HEK293T (cell line): Measurements from ENCODE around the gene ZNF396.
A peak's percentile ranks its signal among the peaks of the same experiment; 100 is the strongest.

Experiments
- CTCF ChIA-PET: fragments of 350-600 bp; formaldehyde crosslinking; extraction: SDS; loops from one replicate; lab custom pipeline; 2021; ENCODE audit warnings: antibody characterized with exemption, inconsistent platforms; lab: Yijun Ruan, JAX
- POLR2A ChIA-PET: fragments of 350-600 bp; formaldehyde crosslinking; extraction: SDS; loops from one replicate; lab custom pipeline; 2020; ENCODE audit warnings: antibody characterized with exemption, inconsistent platforms; lab: Yijun Ruan, JAX
- DNase-seq: peaks from one replicate; pipeline ENCODE4 v3.0.0; 2012; ENCODE audit warnings: mixed read lengths; ENCODE audit errors: extremely low spot score
- ARNT ChIP-seq: fragments of 450-650 bp; IDR thresholded peaks from 2 replicates; pipeline ENCODE4 v1.6.1; 2017; ENCODE audit warnings: mild to moderate bottlenecking
- BHLHE40 ChIP-seq: fragments of 450-650 bp; IDR thresholded peaks from 2 replicates; pipeline ENCODE4 v1.6.1; 2016; ENCODE audit warnings: mild to moderate bottlenecking, moderate library complexity, borderline replicate concordance
- CTBP1 ChIP-seq: fragments of 450-650 bp; IDR thresholded peaks from 2 replicates; pipeline ENCODE4 v1.6.1; 2016; ENCODE audit warnings: borderline replicate concordance
- ELF4 ChIP-seq: fragments of 450-650 bp; IDR thresholded peaks from 2 replicates; pipeline ENCODE4 v1.6.1; 2017; ENCODE audit warnings: antibody characterized with exemption
- FOXA1 ChIP-seq: fragments of 450-650 bp; IDR thresholded peaks from 2 replicates; pipeline ENCODE4 v1.6.1; 2016; ENCODE audit warnings: mild to moderate bottlenecking
- FOXK2 ChIP-seq: fragments of 450-650 bp; IDR thresholded peaks from 2 replicates; pipeline ENCODE4 v1.6.1; 2016; ENCODE audit warnings: mild to moderate bottlenecking
- FOXM1 ChIP-seq: fragments of 450-650 bp; IDR thresholded peaks from 2 replicates; pipeline ENCODE4 v1.6.1; 2017; ENCODE audit warnings: mild to moderate bottlenecking, borderline replicate concordance
- HDGF ChIP-seq: fragments of 450-650 bp; IDR thresholded peaks from 2 replicates; pipeline ENCODE4 v1.6.1; 2017; ENCODE audit warnings: antibody characterized with exemption, borderline replicate concordance
- L3MBTL2 ChIP-seq: fragments of 450-650 bp; conservative IDR thresholded peaks from 2 replicates; pipeline ENCODE4 v1.6.1; 2016; ENCODE audit warnings: mild to moderate bottlenecking
- LEF1 ChIP-seq: fragments of 450-650 bp; IDR thresholded peaks from 2 replicates; pipeline ENCODE4 v1.6.1; 2017; ENCODE audit warnings: mild to moderate bottlenecking, borderline replicate concordance
- NFRKB ChIP-seq: fragments of 450-650 bp; IDR thresholded peaks from 2 replicates; pipeline ENCODE4 v1.6.1; 2016; ENCODE audit warnings: mild to moderate bottlenecking, moderate library complexity
- SP1 ChIP-seq: fragments of 450-650 bp; IDR thresholded peaks from 2 replicates; pipeline ENCODE4 v1.6.1; 2017
- SUZ12 ChIP-seq: fragments of 450-650 bp; IDR thresholded peaks from 2 replicates; pipeline ENCODE4 v1.6.1; 2016; ENCODE audit warnings: mild to moderate bottlenecking
- TARDBP ChIP-seq: fragments of 450-650 bp; IDR thresholded peaks from 2 replicates; pipeline ENCODE4 v1.6.1; 2016
- ZNF384 ChIP-seq: fragments of 450-650 bp; IDR thresholded peaks from 2 replicates; pipeline ENCODE4 v1.6.1; 2016
- TF ChIP-seq, protein P1 (sequence below): fragments of 450-650 bp; IDR thresholded peaks from 2 replicates; pipeline ENCODE4 v1.6.1; 2016

Gene ZNF396

DNA sequence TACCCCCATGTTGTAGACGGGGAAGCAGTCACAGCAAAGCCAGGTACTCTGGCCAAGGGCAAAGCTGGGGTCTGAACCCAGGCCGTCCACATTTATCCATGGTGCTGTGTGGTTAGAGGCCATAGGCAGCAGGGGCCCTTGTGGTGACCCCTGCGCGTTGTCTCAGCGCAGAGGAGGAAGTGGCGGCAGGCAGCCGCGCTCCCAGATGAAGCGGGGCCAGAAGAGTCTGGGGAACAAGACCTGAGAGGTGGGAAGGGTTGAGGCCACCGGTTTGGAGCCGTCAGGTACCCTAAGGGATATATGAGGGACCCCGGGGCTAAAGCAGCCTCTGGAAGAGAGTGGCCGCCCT, 770 bp downstream of the ZNF396 start:
- POLR2A ChIA-PET, result no interaction called here
- CTCF ChIA-PET, result interaction anchor here (1.5 kb wide), 1 partner anchor 21 kb away, joined by 3 read pairs; no protein-coding TSS in a partner anchor
- no peak for DNase-seq
- no peak for TF ChIP-seq SP1
- 0 out of 2 replicates have a peak, but pooled peaks have one; percentile 5 for TF ChIP-seq L3MBTL2
- TF ChIP-seq TARDBP, result no peak
- TF ChIP-seq BHLHE40, result no peak
- TF ChIP-seq ZNF384, result no peak

DNA sequence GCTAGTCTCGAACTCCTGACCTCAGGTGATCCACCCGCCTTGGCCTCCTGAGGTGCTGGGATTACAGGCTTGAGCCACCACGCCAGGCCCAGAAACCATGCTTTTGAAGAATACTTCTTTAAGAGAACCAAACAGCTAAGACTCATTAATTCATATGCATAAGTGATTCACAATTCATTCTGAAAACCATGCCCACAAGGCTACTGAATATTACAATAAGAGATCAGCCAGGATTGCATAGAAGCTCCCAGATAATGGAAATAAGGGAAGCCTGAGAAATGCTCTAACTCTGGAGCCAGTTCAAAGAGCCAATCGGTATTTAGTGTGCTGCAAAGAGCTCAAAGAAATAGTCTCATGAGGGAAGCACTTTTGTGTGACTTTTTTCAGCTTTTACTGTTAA, 2.4 kb downstream of the ZNF396 start:
- DNase-seq, result no peak
- CTCF ChIA-PET, result no interaction called here
- no peak for TF ChIP-seq HDGF
- TF ChIP-seq TARDBP, result no peak
- TF ChIP-seq NFRKB, result no peak
- TF ChIP-seq FOXK2, result no peak
- no peak for TF ChIP-seq SP1
- TF ChIP-seq LEF1, result no peak
- no peak for TF ChIP-seq ZNF384

DNA sequence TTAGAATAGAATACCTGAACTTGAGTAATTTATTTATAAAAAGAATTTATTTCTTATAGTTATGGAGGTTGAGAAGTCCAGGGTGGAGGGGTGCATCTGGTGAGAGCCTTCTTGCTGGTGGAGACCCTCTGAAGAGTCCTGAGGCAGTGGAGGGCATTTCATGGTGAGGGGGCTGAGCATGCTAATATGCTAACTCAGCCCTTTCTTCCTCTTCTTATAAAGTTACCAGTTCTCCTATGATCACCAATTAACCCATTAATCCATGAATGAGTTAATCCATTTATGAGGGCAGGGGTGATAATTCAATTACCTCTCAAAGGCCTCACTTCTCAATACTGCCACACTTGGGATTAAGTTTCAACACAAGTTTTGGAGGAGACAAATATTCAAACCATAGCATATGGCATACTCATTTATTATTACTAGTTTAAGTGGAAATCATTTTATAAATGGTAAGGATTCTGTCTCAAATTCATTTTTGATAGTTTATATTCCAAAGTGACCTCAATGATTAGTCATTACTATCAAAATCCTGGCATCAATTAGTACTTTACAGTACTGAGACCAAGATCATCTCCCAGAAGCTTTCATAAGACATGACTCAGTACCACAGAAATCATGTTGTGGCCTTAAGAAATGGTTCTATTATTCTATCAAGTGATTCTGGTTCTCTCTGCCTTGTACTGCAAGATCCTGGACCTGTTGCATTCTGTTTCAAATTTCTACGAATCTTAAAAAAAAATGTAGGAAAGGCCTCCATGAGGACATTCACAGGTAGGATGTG, 5.5 kb downstream of the ZNF396 start:
- CTCF ChIA-PET, result no interaction called here
- POLR2A ChIA-PET, result no interaction called here
- DNase-seq, result no peak
- TF ChIP-seq SUZ12 (no peak), LEF1 (no peak), NFRKB (no peak), L3MBTL2 (no peak), FOXK2 (no peak), TARDBP (no peak), CTBP1 (no peak), SP1 (no peak), HDGF (no peak), ELF4 (no peak), ZNF384 (no peak), FOXM1 (no peak), ARNT (no peak), FOXA1 (no peak), BHLHE40 (no peak)
- TF ChIP-seq, protein P1, sequence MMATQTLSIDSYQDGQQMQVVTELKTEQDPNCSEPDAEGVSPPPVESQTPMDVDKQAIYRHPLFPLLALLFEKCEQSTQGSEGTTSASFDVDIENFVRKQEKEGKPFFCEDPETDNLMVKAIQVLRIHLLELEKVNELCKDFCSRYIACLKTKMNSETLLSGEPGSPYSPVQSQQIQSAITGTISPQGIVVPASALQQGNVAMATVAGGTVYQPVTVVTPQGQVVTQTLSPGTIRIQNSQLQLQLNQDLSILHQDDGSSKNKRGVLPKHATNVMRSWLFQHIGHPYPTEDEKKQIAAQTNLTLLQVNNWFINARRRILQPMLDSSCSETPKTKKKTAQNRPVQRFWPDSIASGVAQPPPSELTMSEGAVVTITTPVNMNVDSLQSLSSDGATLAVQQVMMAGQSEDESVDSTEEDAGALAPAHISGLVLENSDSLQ, result no peak

More for the DNA sequence above, 2.4 kb downstream of the ZNF396 start:
- POLR2A ChIA-PET, result interaction anchor here (1.1 kb wide), 1 partner anchor 85 kb away, joined by 3 read pairs; the partner anchor contains the start of gene ZSCAN30

DNA sequence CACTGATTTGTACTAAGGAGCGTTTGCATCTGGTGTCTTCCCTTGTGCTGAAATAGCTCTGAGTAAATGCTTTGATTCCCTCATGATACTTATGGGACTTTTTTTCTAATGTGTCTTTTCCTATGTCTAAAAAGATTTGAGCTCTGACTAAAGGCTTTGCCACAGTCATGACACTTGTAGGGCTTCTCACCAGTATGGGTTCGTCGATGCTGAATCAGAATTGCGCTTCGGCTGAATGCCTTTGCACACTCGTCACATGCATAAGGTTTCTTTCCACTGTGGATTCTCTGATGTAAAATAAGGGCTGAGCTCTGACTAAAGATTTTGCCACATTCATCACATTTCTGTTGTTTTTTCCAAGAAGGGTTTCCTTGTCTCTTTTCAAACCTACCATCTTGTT, 8.0 kb downstream of the ZNF396 start:
- TF ChIP-seq HDGF (no peak), FOXA1 (no peak), FOXM1 (no peak), NFRKB (no peak), BHLHE40 (no peak), L3MBTL2 (no peak), FOXK2 (no peak), CTBP1 (no peak), ARNT (no peak), TARDBP (no peak), ELF4 (no peak), ZNF384 (no peak), LEF1 (no peak), SUZ12 (no peak), SP1 (no peak)
- TF ChIP-seq, protein P1, result no peak
- no peak for DNase-seq
- CTCF ChIA-PET, result interaction anchor here (1.0 to 1.2 kb wide), 3 partner anchors 14 to 137 kb away, joined by 3 to 6 read pairs (median 5); no protein-coding TSS in a partner anchor

DNA sequence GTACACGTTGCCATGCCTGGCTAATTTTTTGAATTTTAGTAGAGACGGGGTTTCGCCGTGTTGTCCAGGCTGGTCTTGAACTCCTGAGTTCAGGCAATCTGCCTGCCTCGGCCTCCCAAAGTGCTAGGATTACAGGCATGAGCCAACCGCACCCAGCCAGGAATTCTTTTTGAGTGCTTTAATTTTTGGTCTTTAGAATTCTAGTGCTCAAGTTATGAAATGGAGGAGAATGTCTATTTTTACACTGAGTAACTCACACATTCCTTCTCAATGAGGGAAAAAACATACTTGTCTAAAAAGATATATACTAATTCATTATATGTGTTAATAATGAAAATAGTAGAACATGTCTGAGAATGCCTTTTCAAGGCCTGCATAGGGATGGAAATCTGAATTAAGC, 8.5 kb downstream of the ZNF396 start:
- POLR2A ChIA-PET, result no interaction called here
- CTCF ChIA-PET, result interaction anchor here (1.0 to 1.2 kb wide), 3 partner anchors 13 to 137 kb away, joined by 3 to 6 read pairs (median 3); no protein-coding TSS in a partner anchor
- no peak for TF ChIP-seq ELF4
- no peak for TF ChIP-seq HDGF
- TF ChIP-seq ZNF384, result no peak
- TF ChIP-seq ARNT, result no peak
- TF ChIP-seq, protein P1, result no peak
- TF ChIP-seq FOXK2, result no peak
- no peak for TF ChIP-seq SUZ12
- no peak for TF ChIP-seq SP1
- TF ChIP-seq LEF1, result no peak
- no peak for TF ChIP-seq TARDBP
- TF ChIP-seq FOXM1, result no peak
- TF ChIP-seq L3MBTL2, result no peak
- TF ChIP-seq NFRKB, result no peak

More for the DNA sequence above, 8.0 kb downstream of the ZNF396 start:
- POLR2A ChIA-PET, result no interaction called here

DNA sequence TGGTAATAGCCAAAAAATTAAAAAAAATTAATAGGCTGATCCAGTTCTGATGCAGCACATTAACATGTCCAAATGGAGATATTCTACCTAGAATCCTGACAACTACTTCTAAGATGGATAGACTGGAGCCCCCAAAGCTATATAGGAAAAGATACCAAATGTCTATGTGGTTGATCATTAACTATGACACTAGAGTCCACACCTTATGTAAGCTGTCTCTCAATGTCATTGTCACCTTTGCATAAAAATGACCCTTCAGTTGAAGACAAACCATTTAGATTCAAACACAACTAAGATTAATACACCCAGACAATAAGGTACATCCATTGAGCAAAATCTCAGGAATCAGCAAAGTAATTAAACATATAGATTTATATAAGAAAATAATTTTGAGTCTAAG, 14.6 kb downstream of the ZNF396 start:
- ChIA-PET POLR2A (no interaction called here), CTCF (no interaction called here)
- no peak for DNase-seq
- TF ChIP-seq ARNT, result no peak
- TF ChIP-seq LEF1, result no peak
- TF ChIP-seq FOXA1, result no peak
- TF ChIP-seq ELF4, result no peak
- TF ChIP-seq BHLHE40, result no peak
- TF ChIP-seq, protein P1, result no peak
- TF ChIP-seq SUZ12, result no peak
- no peak for TF ChIP-seq NFRKB
- no peak for TF ChIP-seq HDGF
- no peak for TF ChIP-seq ZNF384
- no peak for TF ChIP-seq SP1
- no peak for TF ChIP-seq FOXM1
- no peak for TF ChIP-seq CTBP1
- no peak for TF ChIP-seq TARDBP
- no peak for TF ChIP-seq FOXK2

More for the DNA sequence above, 8.5 kb downstream of the ZNF396 start:
- DNase-seq, result no peak
